HCT116 (cell line): Measurements from ENCODE around the gene ARMC8. TPM values are rescaled to one million over a fixed set of nuclear protein-coding genes. Genes with fewer than 3 reads are reported as not detected.

Source experiments
- ATAC-seq: fragments of 200-7000 bp; cut with Tn5 transposase; 2 replicates; pipeline ENCODE4 v1.9.1; 2020; ENCODE audit warnings: mild to moderate bottlenecking, moderate library complexity
- Bru-seq: library from RNA; stranded (reverse); fragments of 400-500 nt; gene quantifications from one replicate; lab custom pipeline; 2021; lab: Mats Ljungman, UMichigan
- BruChase-seq, 2 experiments: library from RNA; stranded (reverse); fragments of 400-500 nt; gene quantifications; one replicate each; lab custom pipeline; 2021; lab: Mats Ljungman, UMichigan
- BruUV-seq: library from RNA; stranded (reverse); fragments of 400-500 nt; replicated peaks from 2 replicates; lab custom pipeline; 2021; lab: Mats Ljungman, UMichigan
- CTCF ChIA-PET: fragments of 300-600 bp; sonication (Branson Sonifier 250); formaldehyde crosslinking; loops from one replicate; lab custom pipeline; 2021; ENCODE audit warnings: antibody characterized with exemption; lab: Charles Lee
- POLR2A ChIA-PET: fragments of 300-600, 350-600 bp; sonication (Branson Sonifier 250); formaldehyde crosslinking; loops from one replicate; lab custom pipeline; 2021; ENCODE audit warnings: antibody characterized with exemption; lab: Charles Lee
- RAD21 ChIA-PET, 2 experiments: fragments of 300-600 bp; sonication (Branson Sonifier 250); formaldehyde crosslinking; loops; one replicate each; lab custom pipeline; 2023; ENCODE audit warnings: low total read pairs in 2 of 2; ENCODE audit not compliant: uncharacterized antibody in 2 of 2, unreplicated experiment in 2 of 2, low non-redundant PET in 1 of 2; lab: Charles Lee
- DNase-seq: peaks from one replicate; pipeline ENCODE4 v3.0.0-alpha.2; 2010; ENCODE audit warnings: low read depth, low spot score
- H2AFZ ChIP-seq: fragments of 200-600 bp; shearing (Covaris generic), sonication (generic); 2 replicates; pipeline ENCODE4 v1.6.1; 2017; ENCODE audit warnings: low read depth, mixed run types, mixed read lengths, antibody characterized with exemption, low read length; ENCODE audit not compliant: poor library complexity, severe bottlenecking
- H3K27ac ChIP-seq: 2 replicates; pipeline ENCODE4 v1.5.1; 2012; ENCODE audit warnings: low read depth, low read length
- H3K27me3 ChIP-seq: fragments of 200-600 bp; sonication (generic); 2 replicates; pipeline ENCODE4 v1.6.1; 2016; ENCODE audit warnings: mixed run types, low read length, mixed read lengths; ENCODE audit not compliant: insufficient read depth
- H3K36me3 ChIP-seq, 2 experiments: fragments of 200-500 bp in 1 of 2; fragments of 200-600 bp in 1 of 2; sonication (Bioruptor generic) in 1 of 2; sonication (generic) in 1 of 2; 2 replicates each; pipeline versions ENCODE4 v1.5.1 to v1.6.1; 2014 to 2016; ENCODE audit warnings: low read length in 2 of 2, inconsistent platforms in 1 of 2, mixed read lengths in 1 of 2, mixed run types in 1 of 2; ENCODE audit not compliant: insufficient read depth in 2 of 2, control insufficient read depth in 1 of 2
- H3K4me1 ChIP-seq, 2 experiments: fragments of 200-600 bp in 1 of 2; sonication (generic) in 1 of 2; 2 replicates each; pipeline versions ENCODE4 v1.5.1 to v1.6.1; 2012 to 2017; ENCODE audit warnings: low read length in 2 of 2, inconsistent platforms in 1 of 2, mild to moderate bottlenecking in 1 of 2, mixed read lengths in 1 of 2, mixed run types in 1 of 2, moderate library complexity in 1 of 2; ENCODE audit not compliant: insufficient read depth in 2 of 2, control insufficient read depth in 1 of 2
- H3K4me2 ChIP-seq: fragments of 200-600 bp; sonication (generic); 2 replicates; pipeline ENCODE4 v1.6.1; 2017; ENCODE audit warnings: mixed run types, low read length, mixed read lengths
- H3K4me3 ChIP-seq, 2 experiments: fragments of 200-600 bp in 1 of 2; sonication (generic) in 1 of 2; replicated peaks in 1 of 2; 2 replicates each; pipeline ENCODE4 v1.5.1; 2011 to 2016; ENCODE audit warnings: low read length in 2 of 2, control low read depth in 1 of 2, low read depth in 1 of 2, mild to moderate bottlenecking in 1 of 2, mixed read lengths in 1 of 2, mixed run types in 1 of 2
- H3K79me2 ChIP-seq: fragments of 200-600 bp; sonication (generic); 2 replicates; pipeline ENCODE4 v1.6.1; 2017; ENCODE audit warnings: mild to moderate bottlenecking, mixed run types, low read length, moderate library complexity, mixed read lengths; ENCODE audit not compliant: insufficient read depth
- H3K9ac ChIP-seq: fragments of 200-600 bp; sonication (generic); 2 replicates; pipeline ENCODE4 v1.6.1; 2016; ENCODE audit warnings: low read length, mixed read lengths
- H3K9me2 ChIP-seq: fragments of 200-600 bp; sonication (generic), shearing (Covaris generic); 2 replicates; pipeline ENCODE4 v1.6.1; 2017; ENCODE audit warnings: mixed run types, mild to moderate bottlenecking, moderate library complexity; ENCODE audit not compliant: insufficient read depth
- H3K9me3 ChIP-seq, 2 experiments: fragments of 200-500 bp in 1 of 2; fragments of 200-600 bp in 1 of 2; sonication (Bioruptor generic) in 1 of 2; sonication (generic) in 1 of 2; 2 replicates each; pipeline ENCODE4 v1.6.1; 2014 to 2017; ENCODE audit warnings: low read length in 2 of 2, mixed read lengths in 2 of 2, inconsistent platforms in 1 of 2, low read depth in 1 of 2, mild to moderate bottlenecking in 1 of 2, mixed run types in 1 of 2, moderate library complexity in 1 of 2; ENCODE audit not compliant: control insufficient read depth in 1 of 2, insufficient read depth in 1 of 2
- H4K20me1 ChIP-seq: fragments of 200-600 bp; sonication (generic), shearing (Covaris generic); 2 replicates; pipeline ENCODE4 v1.6.1; 2017; ENCODE audit warnings: mixed run types, mild to moderate bottlenecking, moderate library complexity; ENCODE audit not compliant: insufficient read depth
- CBX3 ChIP-seq: IDR thresholded peaks from 2 replicates; pipeline ENCODE4 v1.6.1; 2012; ENCODE audit warnings: low read depth
- CEBPB ChIP-seq: IDR thresholded peaks from 2 replicates; pipeline ENCODE4 v1.6.1; 2012; ENCODE audit warnings: low read depth
- CTCF ChIP-seq, 3 experiments: fragments of 200-600 bp in 1 of 3; sonication (generic) in 1 of 3; IDR thresholded peaks in 2 of 3; conservative IDR thresholded peaks in 1 of 3; 2 replicates each; pipeline ENCODE4 v1.5.1; 2012 to 2017; ENCODE audit warnings: low read depth in 2 of 3, low read length in 2 of 3, antibody characterized with exemption in 1 of 3, borderline replicate concordance in 1 of 3, control low read depth in 1 of 3, mild to moderate bottlenecking in 1 of 3, mixed read lengths in 1 of 3, mixed run types in 1 of 3, moderate library complexity in 1 of 3; ENCODE audit not compliant: insufficient read depth in 1 of 3
- EGR1 ChIP-seq: IDR thresholded peaks from 2 replicates; pipeline ENCODE4 v1.6.1; 2012; ENCODE audit warnings: low read depth
- ELF1 ChIP-seq: IDR thresholded peaks from 2 replicates; pipeline ENCODE4 v1.6.1; 2012; ENCODE audit warnings: low read depth, borderline replicate concordance
- EZH2 ChIP-seq: fragments of 200-600 bp; sonication (generic); IDR thresholded peaks from 2 replicates; pipeline ENCODE4 v1.6.1; 2017; ENCODE audit warnings: antibody characterized with exemption, mixed run types
- JUND ChIP-seq: IDR thresholded peaks from 2 replicates; pipeline ENCODE4 v1.6.1; 2012
- MAX ChIP-seq: IDR thresholded peaks from 2 replicates; pipeline ENCODE4 v1.6.1; 2012
- POLR2AphosphoS5 ChIP-seq: IDR thresholded peaks from 2 replicates; pipeline ENCODE4 v1.6.1; 2011; ENCODE audit warnings: mild to moderate bottlenecking, low read depth, low read length, moderate library complexity
- RAD21 ChIP-seq: IDR thresholded peaks from 2 replicates; pipeline ENCODE4 v1.6.1; 2012; ENCODE audit warnings: low read depth, mild to moderate bottlenecking
- REST ChIP-seq: IDR thresholded peaks from 2 replicates; pipeline ENCODE4 v1.6.1; 2012; ENCODE audit warnings: low read depth
- SIN3A ChIP-seq: IDR thresholded peaks from 2 replicates; pipeline ENCODE4 v1.6.1; 2012; ENCODE audit warnings: low read depth
- TCF7L2 ChIP-seq: IDR thresholded peaks from 2 replicates; pipeline ENCODE4 v1.7.0; 2011; ENCODE audit warnings: borderline replicate concordance, inconsistent platforms; ENCODE audit not compliant: insufficient read depth, insufficient read length; ENCODE audit errors: extremely low read depth
- YY1 ChIP-seq: IDR thresholded peaks from 2 replicates; pipeline ENCODE4 v1.6.1; 2011; ENCODE audit warnings: low read length, low read depth, moderate library complexity, mild to moderate bottlenecking; ENCODE audit not compliant: insufficient replicate concordance; ENCODE audit errors: extremely low read depth
- ZBTB33 ChIP-seq: IDR thresholded peaks from 2 replicates; pipeline ENCODE4 v1.6.1; 2011; ENCODE audit warnings: mild to moderate bottlenecking, low read length, moderate library complexity; ENCODE audit not compliant: insufficient replicate concordance; ENCODE audit errors: extremely low read depth
- ZNF274 ChIP-seq: fragments of 200-500 bp; sonication (Bioruptor generic); IDR thresholded peaks from 2 replicates; pipeline ENCODE4 v1.6.1; 2014; ENCODE audit warnings: mild to moderate bottlenecking, low read depth, low read length, inconsistent platforms
- intact Hi-C: fragments of 100-400 bp; cut with micrococcal nuclease; formaldehyde crosslinking; loops from 2 replicates; pipeline ENCODE4 v1.10.0; 2022
- long read RNA-seq: library from polyadenylated mRNA; unstranded; transcript quantifications from one replicate; pipeline ENCODE4 v2.0.0, GENCODE V29; 2021; ENCODE audit not compliant: unreplicated experiment
- polyA plus RNA-seq: library from polyadenylated mRNA; unstranded; fragments of >200 nt; gene quantifications from 2 replicates; pipeline ENCODE4 v1.2.1, GENCODE V29; 2012; ENCODE audit warnings: missing spikeins
- total RNA-seq: library from RNA; stranded (reverse); gene quantifications from one replicate; pipeline ENCODE4 v1.2.1, GENCODE V29; 2021; ENCODE audit not compliant: unreplicated experiment

The ARMC8 gene
- total RNA-seq: 36.2 TPM
- 19.0 and 22.5 TPM in 2 replicates for polyA plus RNA-seq
- percentile 86 among the genes with signal in this experiment for Bru-seq, nascent RNA
- percentile 76 among the genes with signal in this experiment for BruChase-seq, experiment 1, labeled RNA remaining after a 6-hour chase
- percentile 84 among the genes with signal in this experiment for BruChase-seq, experiment 2, labeled RNA remaining after a 2-hour chase
- long read RNA-seq, full-length matches to known transcripts: 36 of 68 reads
- long read RNA-seq, partial matches to known transcripts: 7 of 68 reads
- long read RNA-seq, other reads (novel, unspliced or antisense): 25 of 68 reads

- DNase-seq (peak; percentile 73), ATAC-seq (peak; percentile 68)
- Histone ChIP-seq H3K36me3 (0 out of 4 replicates have a peak, but pooled peaks cover 0 to 2% of the 10 kb centered on the region in 2 experiments), H3K4me1 (peaks cover 9 to 29% of the 10 kb centered on the region in 2 experiments; a peak in 3 of 4 replicates), H3K9me3 (no peaks in the 10 kb centered on the region), H3K9me2 (no peaks in the 10 kb centered on the region), H3K4me3 (peak within 1 kb of the TSS; percentile 89 to 95), H3K79me2 (peaks cover 51% of the 10 kb centered on the region), H3K9ac (peak within 1 kb of the TSS; percentile 88), H2AFZ (peak within 1 kb of the TSS; percentile 91), H3K4me2 (peak within 1 kb of the TSS; percentile 82), H3K27ac (peak within 1 kb of the TSS; percentile 71), H4K20me1 (no peaks in the 10 kb centered on the region), H3K27me3 (no peaks in the 10 kb centered on the region)
- RAD21 ChIA-PET: no interaction called here
- no TSS peak for BruUV-seq
- POLR2A ChIA-PET: interaction anchor here (0.8 kb wide), 1 partner anchor 13 kb away, joined by 3 read pairs; the partner anchor contains the start of gene DBR1
- intact Hi-C loops: loop anchor here (5.0 to 10.0 kb wide), 3 partner anchors 160 to 730 kb away; partner anchors contain the start of gene MRAS
- CTCF ChIA-PET: no interaction called here
- TF ChIP-seq POLR2AphosphoS5 (no peak; the same call in none of the 2 replicates), CEBPB (no peak), ZBTB33 (no peak), CTCF (IDR thresholded peaks at IDR 0.05 in 2 of 3, conservative IDR thresholded peaks at IDR 0.05 in 1 of 3; ENCODE audit: borderline replicate concordance in 1 of 3, insufficient read depth in 1 of 3, low read depth in 2 of 3, low read length in 2 of 3) (no peak), ZNF274 (no peak), EZH2 (no peak), REST (no peak), EGR1 (no peak), MAX (peak; percentile 71; the same call in 1 of the 2 replicates), RAD21 (no peak), YY1 (peak; percentile 91), TCF7L2 (peak; percentile 29), CBX3 (no peak), ELF1 (no peak), SIN3A (no peak), JUND (no peak)
Measured at GRCh38 chr3:138187296-138188012, at the start of gene ARMC8. TSS of gene ARMC8 (plus strand) at chr3:138187301. CDS start at chr3:138187555, 254 bp downstream.
